GM23248 (cell line): ENCODE measurements around the gene OPCML. TPM values are rescaled to one million over a fixed set of nuclear protein-coding genes. Genes with fewer than 3 reads are reported as not detected.

Experiments used
- DNase-seq: peaks from one replicate; pipeline ENCODE4 v3.0.0-alpha.2; 2015
- H2AFZ ChIP-seq: fragments of 200-600 bp; sonication (generic); 2 replicates; pipeline ENCODE4 v1.6.1; 2016; ENCODE audit warnings: antibody characterized with exemption
- H3F3A ChIP-seq: fragments of 200-600 bp; sonication (generic); 2 replicates; pipeline ENCODE4 v1.6.1; 2016; ENCODE audit warnings: mild to moderate bottlenecking, antibody characterized with exemption, mixed run types; ENCODE audit not compliant: insufficient read depth
- H3K27ac ChIP-seq: fragments of 200-600 bp; sonication (generic); 2 replicates; pipeline ENCODE4 v1.5.1; 2016; ENCODE audit warnings: mild to moderate bottlenecking
- H3K27me3 ChIP-seq: fragments of 200-600 bp; sonication (generic); replicated peaks from 2 replicates; pipeline ENCODE4 v1.6.1; 2016; ENCODE audit warnings: mild to moderate bottlenecking; ENCODE audit not compliant: insufficient read depth
- H3K36me3 ChIP-seq: fragments of 200-600 bp; sonication (generic); 2 replicates; pipeline ENCODE4 v1.6.1; 2016; ENCODE audit warnings: low read depth, mild to moderate bottlenecking
- H3K4me1 ChIP-seq: fragments of 200-600 bp; sonication (generic); 2 replicates; pipeline ENCODE4 v1.6.1; 2016; ENCODE audit warnings: mild to moderate bottlenecking; ENCODE audit not compliant: insufficient read depth
- H3K4me2 ChIP-seq: fragments of 200-600 bp; sonication (generic); one replicate; pipeline ENCODE4 v1.6.1; 2016; ENCODE audit warnings: mild to moderate bottlenecking; ENCODE audit not compliant: unreplicated experiment
- H3K4me3 ChIP-seq: fragments of 200-600 bp; sonication (generic); 2 replicates; pipeline ENCODE4 v1.5.1; 2016; ENCODE audit warnings: mild to moderate bottlenecking
- H3K79me2 ChIP-seq: fragments of 200-600 bp; sonication (generic); 2 replicates; pipeline ENCODE4 v1.6.1; 2016; ENCODE audit warnings: mild to moderate bottlenecking; ENCODE audit not compliant: insufficient read depth
- H3K9ac ChIP-seq: fragments of 200-600 bp; sonication (generic); 2 replicates; pipeline ENCODE4 v1.6.1; 2016; ENCODE audit warnings: mild to moderate bottlenecking
- H3K9me2 ChIP-seq: fragments of 200-600 bp; sonication (generic); 2 replicates; pipeline ENCODE4 v1.6.1; 2016; ENCODE audit warnings: mixed run types, mild to moderate bottlenecking, moderate library complexity; ENCODE audit not compliant: insufficient read depth
- H3K9me3 ChIP-seq: fragments of 200-600 bp; sonication (generic); one replicate; pipeline ENCODE4 v1.6.1; 2017; ENCODE audit warnings: low read depth
- H4K20me1 ChIP-seq: fragments of 200-600 bp; sonication (generic); 2 replicates; pipeline ENCODE4 v1.6.0; 2016; ENCODE audit not compliant: insufficient read depth
- EZH2 ChIP-seq: fragments of 200-600 bp; sonication (generic); IDR thresholded peaks from 2 replicates; pipeline ENCODE4 v1.6.1; 2018; ENCODE audit warnings: antibody characterized with exemption, mild to moderate bottlenecking; ENCODE audit not compliant: insufficient read depth, poor library complexity, severe bottlenecking
- EZH2phosphoT487 ChIP-seq: fragments of 200-600 bp; sonication (generic); IDR thresholded peaks from 2 replicates; pipeline ENCODE4 v1.6.1; 2018; ENCODE audit warnings: antibody characterized with exemption, moderate library complexity, mild to moderate bottlenecking, low read depth; ENCODE audit not compliant: insufficient read depth
- WGBS, 2 experiments: methylation state at CpG; one replicate each; pipeline ENCODE4 v1.1.6; 2015 to 2017; ENCODE audit warnings: low lambda C conversion rate in 2 of 2, low coverage in 1 of 2; ENCODE audit errors: missing lambda C conversion rate in 2 of 2; 5-methylcytosine and 5-hydroxymethylcytosine counted together
- in situ Hi-C: fragments of 300-500 bp; cut with MboI; formaldehyde crosslinking; loops from 2 replicates; pipeline ENCODE4 v1.15.0; 2020
- polyA plus RNA-seq: library from polyadenylated mRNA; unstranded; fragments of >200 nt; fragmentation: Nextera tagmentation; extraction: Ambion mirVana; gene quantifications from 2 replicates; pipeline ENCODE4 v1.2.1, GENCODE V29; 2016
- total RNA-seq: library from RNA; depleted of rRNA; stranded (reverse); fragments of >200 nt; shearing (Covaris generic); gene quantifications from 2 replicates; pipeline ENCODE4 v1.2.3, GENCODE V29; 2014

OPCML gene
- total and polyA plus RNA-seq, 2 experiments from 2014 or later: 0.69 to 1.6 TPM

DNA sequence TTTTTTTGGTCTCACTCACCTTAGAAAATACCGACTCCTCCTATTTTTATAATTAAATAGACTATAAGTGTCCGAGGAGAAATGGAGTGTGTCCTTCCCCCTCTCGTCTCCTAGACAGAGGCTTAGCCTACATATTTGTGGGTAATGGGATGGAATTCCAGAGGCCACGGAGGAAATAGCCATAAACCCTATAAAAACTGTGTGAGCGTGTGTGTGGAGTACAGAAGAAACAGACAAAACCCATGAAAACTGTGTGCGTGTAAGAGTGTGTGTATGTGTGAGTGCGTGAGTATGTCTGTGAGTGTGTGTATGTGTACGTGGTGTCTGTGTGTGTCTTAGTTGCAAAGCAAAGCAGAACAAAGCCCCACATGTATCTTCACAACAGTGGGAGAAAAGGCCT lies 883.5 kb downstream of the OPCML start:
- Histone ChIP-seq H3K27me3 (peaks cover 7% of the 10 kb centered on the region; the same call in 1 of the 2 replicates), H3K36me3 (no peaks in the 10 kb centered on the region), H3K9me3 (no peaks in the 10 kb centered on the region), H3K4me3 (no peak overlapping the region), H3K9me2 (no peaks in the 10 kb centered on the region), H3K4me2 (no peak overlapping the region), H4K20me1 (no peaks in the 10 kb centered on the region), H3K9ac (no peak overlapping the region), H2AFZ (no peak overlapping the region), H3K27ac (no peak overlapping the region), H3K4me1 (no peaks in the 10 kb centered on the region), H3F3A (no peaks in the 10 kb centered on the region), H3K79me2 (no peaks in the 10 kb centered on the region)
- WGBS, 2 experiments: 63% methylated on average over 8 of the region's 8 CpGs
- no peak for DNase-seq
- TF ChIP-seq EZH2phosphoT487: no peak
- TF ChIP-seq EZH2: no peak
- in situ Hi-C loops: no loop called here

- H3K4me2 ChIP-seq: no peak overlapping the region
- no peaks in the 10 kb centered on the region for H3K9me3 ChIP-seq
- no peak overlapping the region for H3K4me3 ChIP-seq
- no peaks in the 10 kb centered on the region for H4K20me1 ChIP-seq
- H2AFZ ChIP-seq: no peak overlapping the region
- no peaks in the 10 kb centered on the region for H3K79me2 ChIP-seq
- no peak overlapping the region for H3K9ac ChIP-seq
- no peaks in the 10 kb centered on the region for H3K4me1 ChIP-seq
- peaks cover 7% of the 10 kb centered on the region for H3K27me3 ChIP-seq
- no peak for DNase-seq
- no peaks in the 10 kb centered on the region for H3K36me3 ChIP-seq
- no peak overlapping the region for H3K27ac ChIP-seq
- in situ Hi-C loops: no loop called here
- 72 to 74% methylated on average over 2 of the region's 2 CpGs for WGBS, 2 experiments
- TF ChIP-seq EZH2 (no peak), EZH2phosphoT487 (no peak)
- H3K9me2 ChIP-seq: no peaks in the 10 kb centered on the region
- H3F3A ChIP-seq: no peaks in the 10 kb centered on the region
Measured at GRCh38 chr11:132646890-132647289, 885.4 kb downstream of the OPCML start.

DNA sequence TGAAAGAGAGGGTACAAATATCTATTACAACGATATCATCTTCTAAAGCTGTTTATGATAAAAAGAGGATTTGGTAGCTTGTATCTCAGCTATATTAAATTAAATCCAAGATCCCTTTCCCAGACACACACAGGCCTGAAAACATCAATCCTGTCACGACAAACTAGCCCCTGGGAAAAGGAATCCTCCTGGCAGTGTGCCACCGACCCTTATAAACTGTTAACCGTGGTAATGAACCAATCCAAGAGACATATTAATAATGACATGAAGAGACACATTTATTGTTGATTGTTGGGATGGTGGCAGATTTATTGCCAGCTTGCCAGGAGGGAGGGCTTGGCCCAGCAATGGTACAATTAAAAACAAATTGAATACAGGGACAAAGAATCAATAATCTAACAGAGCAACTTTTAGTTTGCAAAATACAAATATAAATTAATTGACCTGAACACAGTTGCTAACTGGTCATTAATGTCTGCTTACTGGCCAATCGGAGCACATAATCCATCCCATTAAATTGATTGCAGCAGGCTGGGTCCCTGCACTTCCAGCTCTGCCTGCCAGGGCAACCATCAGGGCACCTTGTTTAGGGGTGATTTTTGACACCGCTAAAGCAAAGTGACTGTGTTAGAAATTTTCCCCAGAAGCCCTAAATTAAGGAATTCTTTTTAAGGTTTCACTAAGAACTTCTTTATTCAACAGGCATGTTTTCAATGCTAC lies 887.6 kb downstream of the OPCML start:
- H2AFZ ChIP-seq: no peak overlapping the region
- TF ChIP-seq EZH2phosphoT487 (no peak), EZH2 (no peak)
- H3K27ac ChIP-seq: no peak overlapping the region
- no peaks in the 10 kb centered on the region for H3F3A ChIP-seq
- H3K4me2 ChIP-seq: no peak overlapping the region
- no peak overlapping the region for H3K4me3 ChIP-seq
- 44 to 46% methylated on average over 6 of the region's 6 CpGs for WGBS, 2 experiments
- H3K9ac ChIP-seq: no peak overlapping the region
- no peak for DNase-seq
- no peaks in the 10 kb centered on the region for H3K9me2 ChIP-seq
- H3K27me3 ChIP-seq: peaks cover 7% of the 10 kb centered on the region
- no peaks in the 10 kb centered on the region for H3K4me1 ChIP-seq
- no peaks in the 10 kb centered on the region for H3K9me3 ChIP-seq
- no peaks in the 10 kb centered on the region for H3K36me3 ChIP-seq
- in situ Hi-C loops: no loop called here
- no peaks in the 10 kb centered on the region for H3K79me2 ChIP-seq
- no peaks in the 10 kb centered on the region for H4K20me1 ChIP-seq

- 59 to 71% methylated on average over 9 of the region's 9 CpGs for WGBS, 2 experiments
Measured at GRCh38 chr11:132643239-132643638, 889.1 kb downstream of the OPCML start.

More at GRCh38 chr11:132643239-132643638, 889.1 kb downstream of the OPCML start:
- no peaks in the 10 kb centered on the region for H3F3A ChIP-seq
- no peaks in the 10 kb centered on the region for H3K9me3 ChIP-seq
- no peaks in the 10 kb centered on the region for H3K79me2 ChIP-seq
- no peak overlapping the region for H2AFZ ChIP-seq
- no peak overlapping the region for H3K27ac ChIP-seq
- no peaks in the 10 kb centered on the region for H4K20me1 ChIP-seq
- no peaks in the 10 kb centered on the region for H3K36me3 ChIP-seq
- in situ Hi-C loops: no loop called here
- H3K4me3 ChIP-seq: no peak overlapping the region
- H3K4me2 ChIP-seq: no peak overlapping the region
- H3K27me3 ChIP-seq: peaks cover 7% of the 10 kb centered on the region
- no peak overlapping the region for H3K9ac ChIP-seq
- DNase-seq: no peak
- TF ChIP-seq EZH2phosphoT487: no peak
- no peak for TF ChIP-seq EZH2
- no peaks in the 10 kb centered on the region for H3K4me1 ChIP-seq
- no peaks in the 10 kb centered on the region for H3K9me2 ChIP-seq
